ENCODE measurements around the gene MTAP. TPM values are rescaled to one million over a fixed set of nuclear protein-coding genes. Genes with fewer than 3 reads are reported as not detected.

The MTAP gene
- total and polyA plus RNA-seq, 2 of the 13 experiments (the other 11 are each of a cell fraction or from before 2014, with no cell fraction given), result 16.7 to 51.2 TPM

- peak; percentile 32; the same call in 1 of the 2 replicates for TF ChIP-seq ZFP91 (CRISPR knock-in tag; IDR thresholded peaks at IDR 0.05; ENCODE audit: borderline replicate concordance)
- TF ChIP-seq ZBTB1 (CRISPR knock-in tag; IDR thresholded peaks at IDR 0.05; ENCODE audit: borderline replicate concordance), result no peak
- no peak for TF ChIP-seq ZHX1 (CRISPR knock-in tag; IDR thresholded peaks at IDR 0.05; ENCODE audit: low read depth)
- TF ChIP-seq ETV6 (CRISPR knock-in tag; conservative IDR thresholded peaks at IDR 0.05), result 0 out of 2 replicates have a peak, but pooled peaks have one; percentile 27
- no peak for TF ChIP-seq KDM4B (CRISPR knock-in tag; IDR thresholded peaks at IDR 0.05)
- TF ChIP-seq ZNF816 (CRISPR knock-in tag; IDR thresholded peaks at IDR 0.05; ENCODE audit: borderline replicate concordance), result no peak
- TF ChIP-seq ZSCAN30 (CRISPR knock-in tag; IDR thresholded peaks at IDR 0.05), result no peak
- TF ChIP-seq ERF (CRISPR knock-in tag; IDR thresholded peaks at IDR 0.05), result no peak
- TF ChIP-seq ZMYM4 (CRISPR knock-in tag; IDR thresholded peaks at IDR 0.05), result peak; percentile 70
- 0 out of 2 replicates have a peak, but pooled peaks have one; percentile 20 for TF ChIP-seq ZNF430 (CRISPR knock-in tag; IDR thresholded peaks at IDR 0.05)
- TF ChIP-seq RNF2 (conservative IDR thresholded peaks at IDR 0.05; ENCODE audit: low read depth), result no peak
- 0 out of 2 replicates have a peak, but pooled peaks have one; percentile 50 for TF ChIP-seq ARID2 (CRISPR knock-in tag; IDR thresholded peaks at IDR 0.05; ENCODE audit: borderline replicate concordance)
- no peak for TF ChIP-seq NONO (IDR thresholded peaks at IDR 0.05)
- no peak for TF ChIP-seq NONO (CRISPR knock-in tag; conservative IDR thresholded peaks at IDR 0.05)
- TF ChIP-seq ZNF556 (CRISPR knock-in tag; IDR thresholded peaks at IDR 0.05; ENCODE audit: borderline replicate concordance), result no peak
- TF ChIP-seq MYPOP (CRISPR knock-in tag; IDR thresholded peaks at IDR 0.05), result 0 out of 2 replicates have a peak, but pooled peaks have one; percentile 23
- TF ChIP-seq ZNF850 (CRISPR knock-in tag; conservative IDR thresholded peaks at IDR 0.05), result no peak
- TF ChIP-seq HMGXB4 (CRISPR knock-in tag; IDR thresholded peaks at IDR 0.05; ENCODE audit: borderline replicate concordance in 1 of 2, low read depth in 1 of 2), result peak; percentile 52 to 83; a peak in 3 of 4 replicates
- TF ChIP-seq ATF7 (IDR thresholded peaks at IDR 0.05), result no peak
- TF ChIP-seq ATF7 (CRISPR knock-in tag; IDR thresholded peaks at IDR 0.05), result no peak
- 0 out of 2 replicates have a peak, but pooled peaks have one; percentile 45 for TF ChIP-seq HDAC1 (CRISPR knock-in tag; IDR thresholded peaks at IDR 0.05)
Observed at GRCh38 chr9:21965401-21965951, 163.0 kb downstream of the MTAP start (continued).
